Epithelial cell of proximal tubule (primary cell): Measurements from ENCODE around the gene GBP7. TPM values are rescaled to one million over a fixed set of nuclear protein-coding genes. Genes with fewer than 3 reads are reported as not detected.
A peak's percentile ranks its signal among the peaks of the same experiment; 100 is the strongest.

ENCODE experiments used
- DNase-seq: peaks from one replicate; pipeline ENCODE4 v3.0.0-alpha.2; 2011; ENCODE audit warnings: low read depth
- H3K4me3 ChIP-seq: 2 replicates; pipeline ENCODE4 v1.5.1; 2011; ENCODE audit warnings: low read depth, mild to moderate bottlenecking, low read length
- total RNA-seq: library from RNA; depleted of rRNA; stranded (reverse); fragments of >200 nt; gene quantifications from 2 replicates; pipeline ENCODE4 v1.2.3, GENCODE V29; 2015
- TF ChIP-seq, protein P1 (sequence below): conservative IDR thresholded peaks from 2 replicates; pipeline ENCODE4 v1.5.1; 2012; ENCODE audit warnings: low read depth, mild to moderate bottlenecking, low read length

The GBP7 gene
- total RNA-seq, 1 donor from 2014 or later = not detected

- no peak overlapping the region for H3K4me3 ChIP-seq
- TF ChIP-seq, protein P1, sequence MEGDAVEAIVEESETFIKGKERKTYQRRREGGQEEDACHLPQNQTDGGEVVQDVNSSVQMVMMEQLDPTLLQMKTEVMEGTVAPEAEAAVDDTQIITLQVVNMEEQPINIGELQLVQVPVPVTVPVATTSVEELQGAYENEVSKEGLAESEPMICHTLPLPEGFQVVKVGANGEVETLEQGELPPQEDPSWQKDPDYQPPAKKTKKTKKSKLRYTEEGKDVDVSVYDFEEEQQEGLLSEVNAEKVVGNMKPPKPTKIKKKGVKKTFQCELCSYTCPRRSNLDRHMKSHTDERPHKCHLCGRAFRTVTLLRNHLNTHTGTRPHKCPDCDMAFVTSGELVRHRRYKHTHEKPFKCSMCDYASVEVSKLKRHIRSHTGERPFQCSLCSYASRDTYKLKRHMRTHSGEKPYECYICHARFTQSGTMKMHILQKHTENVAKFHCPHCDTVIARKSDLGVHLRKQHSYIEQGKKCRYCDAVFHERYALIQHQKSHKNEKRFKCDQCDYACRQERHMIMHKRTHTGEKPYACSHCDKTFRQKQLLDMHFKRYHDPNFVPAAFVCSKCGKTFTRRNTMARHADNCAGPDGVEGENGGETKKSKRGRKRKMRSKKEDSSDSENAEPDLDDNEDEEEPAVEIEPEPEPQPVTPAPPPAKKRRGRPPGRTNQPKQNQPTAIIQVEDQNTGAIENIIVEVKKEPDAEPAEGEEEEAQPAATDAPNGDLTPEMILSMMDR = no peak
- DNase-seq = no peak
Observed at GRCh38 chr1:89098857-89099256, 76.9 kb downstream of the GBP7 start.

DNA sequence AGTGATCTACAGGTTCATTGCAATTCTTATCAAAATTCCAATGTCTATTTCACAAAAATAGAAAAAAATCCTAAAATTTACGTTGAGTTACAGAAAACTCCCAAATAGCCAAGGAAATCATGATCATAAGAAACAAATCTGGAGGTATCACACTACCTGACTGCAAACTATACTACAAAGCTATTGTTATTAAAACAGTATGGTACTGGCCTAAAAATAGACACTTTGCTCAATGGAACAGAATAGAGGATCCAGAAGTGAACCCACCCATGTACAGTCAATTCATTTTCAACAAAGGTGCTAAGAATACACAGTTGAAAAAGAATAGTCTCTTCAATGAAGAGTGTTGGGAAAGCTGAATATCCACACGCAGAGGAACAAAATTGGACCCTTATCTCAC is 80.1 kb downstream of the GBP7 start:
- TF ChIP-seq, protein P1 = no peak

GRCh38 chr1:89089962-89090361 is 85.8 kb downstream of the GBP7 start:
- H3K4me3 ChIP-seq = no peak overlapping the region
- no peak for DNase-seq
- TF ChIP-seq, protein P1 = no peak

More for the DNA sequence above, 80.1 kb downstream of the GBP7 start:
- no peak overlapping the region for H3K4me3 ChIP-seq
- no peak for DNase-seq

- TF ChIP-seq, protein P1 = no peak
- DNase-seq = no peak
- H3K4me3 ChIP-seq = no peak overlapping the region
Observed at GRCh38 chr1:89088572-89088971, 87.2 kb downstream of the GBP7 start.

GRCh38 chr1:89087241-89087640 is 88.6 kb downstream of the GBP7 start:
- DNase-seq = no peak
- no peak overlapping the region for H3K4me3 ChIP-seq
- TF ChIP-seq, protein P1 = no peak

- H3K4me3 ChIP-seq = no peak overlapping the region
- no peak for DNase-seq
- TF ChIP-seq, protein P1 = peak; percentile 95
Observed at GRCh38 chr1:89085781-89086180, 90.0 kb downstream of the GBP7 start.

Other genes with a start within 250 kb of the GBP7 start
- 38.6 and 49.8 TPM in 2 replicates for gene KYAT3, start 183.4 kb downstream of the GBP7 start, total RNA-seq
- 4.1 and 8.2 TPM in 2 replicates for gene RBMXL1, start 183.4 kb downstream of the GBP7 start, total RNA-seq
- gene GBP3, start 153.1 kb downstream of the GBP7 start, total RNA-seq = 33.6 and 35.2 TPM in 2 replicates
- gene GBP1, start 110.8 kb downstream of the GBP7 start, total RNA-seq = 10.4 and 20.0 TPM in 2 replicates
- gene GBP2, start 49.9 kb downstream of the GBP7 start, total RNA-seq = 2.2 and 2.7 TPM in 2 replicates
- 0.07 and 0.35 TPM in 2 replicates for gene GBP4, start 22.9 kb upstream of the GBP7 start, total RNA-seq
- gene GBP5, start 96.9 kb upstream of the GBP7 start, total RNA-seq = not detected in 2 replicates
- 0.40 and 0.65 TPM in 2 replicates for gene GBP6, start 188.1 kb upstream of the GBP7 start, total RNA-seq